Measurements from ENCODE around the gene MEGF6. TPM values are rescaled to one million over a fixed set of nuclear protein-coding genes. Genes with fewer than 3 reads are reported as not detected.
A peak's percentile ranks its signal among the peaks of the same experiment; 100 is the strongest.

Gene MEGF6
- total and polyA plus RNA-seq, 4 donors, result 17.7 to 54.2 (median 48.2) TPM

DNA sequence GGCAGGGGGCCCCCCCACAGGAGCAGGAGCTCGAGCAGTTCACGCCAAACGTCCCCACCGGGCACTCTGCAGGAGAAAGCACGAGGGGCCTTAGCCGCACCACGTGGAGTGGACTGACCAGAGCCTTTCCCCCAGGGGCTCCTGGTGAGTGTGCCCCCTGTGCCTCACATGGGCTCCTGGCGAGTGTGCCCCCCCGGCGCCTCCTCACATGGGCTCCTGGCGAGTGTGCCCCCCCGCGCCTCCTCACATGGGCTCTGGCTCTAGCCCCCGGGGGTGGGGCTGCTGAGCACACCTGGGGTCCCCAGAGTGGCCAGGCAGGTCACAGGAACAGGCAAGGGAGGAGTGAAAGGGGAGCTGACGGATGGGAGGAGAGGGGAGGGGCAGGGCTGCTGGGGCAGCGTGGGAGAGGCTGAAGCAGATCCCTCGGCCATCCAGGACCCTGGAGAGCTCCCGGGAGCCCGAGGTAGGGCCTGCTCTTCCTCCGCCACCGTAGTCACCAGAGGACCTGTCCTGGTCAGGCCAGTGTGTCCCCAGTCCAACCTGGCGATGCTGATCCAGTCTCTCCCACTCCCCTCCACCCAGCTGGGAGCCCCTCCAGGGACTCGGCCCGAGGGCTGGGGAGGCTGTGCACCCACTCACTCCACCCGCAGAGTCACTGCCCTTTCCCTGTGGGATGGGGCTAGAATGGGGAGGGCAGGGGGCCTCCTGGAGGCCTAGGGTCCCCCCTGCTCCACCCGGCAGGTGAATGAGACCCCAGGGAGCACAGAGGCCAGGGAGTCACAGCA, 109.3 kb downstream of the MEGF6 start:
- DNase-seq (peak; percentile 54 to 68 (median 64)), ATAC-seq (ENCODE audit: insufficient read depth, low FRiP score) (peak; percentile 50)
- H3K27ac ChIP-seq (ENCODE audit: low read depth in 1 of 2, low read length in 1 of 2), result no peak overlapping the region
- no peaks in the 10 kb centered on the region for H3K27me3 ChIP-seq (ENCODE audit: control insufficient read depth in 3 of 3, insufficient read depth in 3 of 3, low read length in 2 of 3)
- 86% methylated on average over 23 to 26 of the region's 26 CpGs for WGBS, 2 donors
- H3K4me3 ChIP-seq, result no peak overlapping the region
- no peak overlapping the region for H3K9ac ChIP-seq (ENCODE audit: insufficient read depth in 1 of 2, low read length in 2 of 2)
- peaks cover 0 to 7% (median 0%) of the 10 kb centered on the region in 5 donors for H3K4me1 ChIP-seq (ENCODE audit: control insufficient read depth in 5 of 5, insufficient read depth in 5 of 5, low read length in 5 of 5)
- TF ChIP-seq, protein P1, sequence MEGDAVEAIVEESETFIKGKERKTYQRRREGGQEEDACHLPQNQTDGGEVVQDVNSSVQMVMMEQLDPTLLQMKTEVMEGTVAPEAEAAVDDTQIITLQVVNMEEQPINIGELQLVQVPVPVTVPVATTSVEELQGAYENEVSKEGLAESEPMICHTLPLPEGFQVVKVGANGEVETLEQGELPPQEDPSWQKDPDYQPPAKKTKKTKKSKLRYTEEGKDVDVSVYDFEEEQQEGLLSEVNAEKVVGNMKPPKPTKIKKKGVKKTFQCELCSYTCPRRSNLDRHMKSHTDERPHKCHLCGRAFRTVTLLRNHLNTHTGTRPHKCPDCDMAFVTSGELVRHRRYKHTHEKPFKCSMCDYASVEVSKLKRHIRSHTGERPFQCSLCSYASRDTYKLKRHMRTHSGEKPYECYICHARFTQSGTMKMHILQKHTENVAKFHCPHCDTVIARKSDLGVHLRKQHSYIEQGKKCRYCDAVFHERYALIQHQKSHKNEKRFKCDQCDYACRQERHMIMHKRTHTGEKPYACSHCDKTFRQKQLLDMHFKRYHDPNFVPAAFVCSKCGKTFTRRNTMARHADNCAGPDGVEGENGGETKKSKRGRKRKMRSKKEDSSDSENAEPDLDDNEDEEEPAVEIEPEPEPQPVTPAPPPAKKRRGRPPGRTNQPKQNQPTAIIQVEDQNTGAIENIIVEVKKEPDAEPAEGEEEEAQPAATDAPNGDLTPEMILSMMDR (IDR thresholded peaks at IDR 0.05; ENCODE audit: control extremely low read depth, extremely low read depth), result no peak
- H3K9me3 ChIP-seq (ENCODE audit: control insufficient read depth in 4 of 4, insufficient read depth in 3 of 4, low read length in 3 of 4), result no peaks in the 10 kb centered on the region
- peaks cover 0 to 43% (median 0%) of the 10 kb centered on the region in 4 donors for H3K36me3 ChIP-seq (ENCODE audit: control insufficient read depth in 4 of 4, insufficient read depth in 4 of 4, low read length in 4 of 4)

DNA sequence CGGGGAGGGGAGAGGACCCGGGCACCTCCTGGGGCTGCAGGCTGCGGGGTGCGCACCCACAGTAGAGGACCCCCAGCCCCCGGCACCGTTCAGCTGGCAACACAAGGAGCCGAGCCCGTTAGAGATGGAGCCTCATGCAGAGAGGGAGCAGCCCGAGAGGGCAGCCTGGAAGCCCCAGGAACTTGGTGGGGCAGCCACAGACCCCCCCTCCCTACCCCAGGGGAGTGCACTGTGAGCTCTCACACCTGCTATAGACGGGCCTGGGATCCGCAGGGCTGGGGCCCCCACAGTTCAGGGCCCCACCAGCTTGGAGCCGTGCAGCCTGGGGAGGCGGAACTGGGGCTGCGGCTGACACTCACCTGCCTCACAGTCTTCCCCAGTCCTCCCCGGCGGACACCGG, 109.9 kb downstream of the MEGF6 start:
- H3K4me1 ChIP-seq (ENCODE audit: control insufficient read depth in 5 of 5, insufficient read depth in 5 of 5, low read length in 5 of 5), result peaks cover 0 to 7% (median 0%) of the 10 kb centered on the region in 5 donors
- H3K36me3 ChIP-seq (ENCODE audit: control insufficient read depth in 4 of 4, insufficient read depth in 4 of 4, low read length in 4 of 4), result peaks cover 0 to 44% (median 0%) of the 10 kb centered on the region in 4 donors
- no peak overlapping the region for H3K4me3 ChIP-seq
- H3K9me3 ChIP-seq (ENCODE audit: control insufficient read depth in 4 of 4, insufficient read depth in 3 of 4, low read length in 3 of 4), result no peaks in the 10 kb centered on the region
- 89 to 91% methylated on average over 17 of the region's 17 CpGs for WGBS, 2 donors
- ATAC-seq (ENCODE audit: insufficient read depth, low FRiP score) (no peak), DNase-seq (no peak)
- no peak overlapping the region for H3K9ac ChIP-seq (ENCODE audit: insufficient read depth in 1 of 2, low read length in 2 of 2)
- no peaks in the 10 kb centered on the region for H3K27me3 ChIP-seq (ENCODE audit: control insufficient read depth in 3 of 3, insufficient read depth in 3 of 3, low read length in 2 of 3)
- TF ChIP-seq, protein P1 (IDR thresholded peaks at IDR 0.05; ENCODE audit: control extremely low read depth, extremely low read depth), result no peak
- no peak overlapping the region for H3K27ac ChIP-seq (ENCODE audit: low read depth in 1 of 2, low read length in 1 of 2)

DNA sequence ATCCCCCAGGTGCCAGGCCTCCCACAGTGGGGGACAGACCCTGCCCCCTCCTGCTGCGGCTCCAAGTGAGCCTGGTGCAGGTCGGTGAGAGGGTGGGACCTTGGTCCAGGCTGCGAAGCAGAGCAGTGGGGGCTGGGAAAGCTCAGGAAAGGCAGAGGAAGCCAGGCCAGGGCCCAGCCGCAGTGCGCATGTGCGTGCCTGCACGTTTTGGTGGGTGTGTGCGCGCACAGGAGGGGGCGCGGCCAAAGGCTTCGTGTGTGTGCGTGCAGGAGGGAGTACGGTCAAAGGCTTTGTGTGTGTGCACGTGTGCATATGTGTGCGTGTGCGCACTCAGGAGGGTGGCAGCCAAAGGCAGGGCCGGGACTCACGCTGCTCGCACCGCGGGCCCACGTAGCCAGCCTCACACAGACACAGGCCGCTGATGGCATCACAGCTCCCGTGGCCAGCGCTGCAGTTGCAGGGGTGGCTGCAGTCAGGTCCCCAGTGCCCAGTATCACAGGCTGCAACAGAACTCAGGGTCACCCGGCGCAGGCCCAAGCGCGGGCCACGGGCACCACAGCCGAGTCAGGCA, 111.0 kb downstream of the MEGF6 start:
- Histone ChIP-seq H3K9me3 (ENCODE audit: control insufficient read depth in 4 of 4, insufficient read depth in 3 of 4, low read length in 3 of 4) (no peaks in the 10 kb centered on the region), H3K27ac (ENCODE audit: low read depth in 1 of 2, low read length in 1 of 2) (no peak overlapping the region), H3K9ac (ENCODE audit: insufficient read depth in 1 of 2, low read length in 2 of 2) (no peak overlapping the region), H3K4me1 (ENCODE audit: control insufficient read depth in 5 of 5, insufficient read depth in 5 of 5, low read length in 5 of 5) (peaks cover 0 to 7% (median 0%) of the 10 kb centered on the region in 5 donors), H3K27me3 (ENCODE audit: control insufficient read depth in 3 of 3, insufficient read depth in 3 of 3, low read length in 2 of 3) (no peaks in the 10 kb centered on the region), H3K36me3 (ENCODE audit: control insufficient read depth in 4 of 4, insufficient read depth in 4 of 4, low read length in 4 of 4) (peaks cover 0 to 46% (median 0%) of the 10 kb centered on the region in 4 donors), H3K4me3 (no peak overlapping the region)
- ATAC-seq (ENCODE audit: insufficient read depth, low FRiP score) (no peak), DNase-seq (no peak)
- WGBS, 2 donors, result 93 to 94% methylated on average over 32 of the region's 32 CpGs
- TF ChIP-seq, protein P1 (IDR thresholded peaks at IDR 0.05; ENCODE audit: control extremely low read depth, extremely low read depth), result no peak
